IPS-NIHi7 (cell line): ENCODE measurements around the gene H3-3A.

Source experiments
- DNase-seq: peaks from one replicate; pipeline ENCODE4 v3.0.0; 2012; ENCODE audit warnings: mixed read lengths; ENCODE audit errors: extremely low spot score

The H3-3A gene

DNA sequence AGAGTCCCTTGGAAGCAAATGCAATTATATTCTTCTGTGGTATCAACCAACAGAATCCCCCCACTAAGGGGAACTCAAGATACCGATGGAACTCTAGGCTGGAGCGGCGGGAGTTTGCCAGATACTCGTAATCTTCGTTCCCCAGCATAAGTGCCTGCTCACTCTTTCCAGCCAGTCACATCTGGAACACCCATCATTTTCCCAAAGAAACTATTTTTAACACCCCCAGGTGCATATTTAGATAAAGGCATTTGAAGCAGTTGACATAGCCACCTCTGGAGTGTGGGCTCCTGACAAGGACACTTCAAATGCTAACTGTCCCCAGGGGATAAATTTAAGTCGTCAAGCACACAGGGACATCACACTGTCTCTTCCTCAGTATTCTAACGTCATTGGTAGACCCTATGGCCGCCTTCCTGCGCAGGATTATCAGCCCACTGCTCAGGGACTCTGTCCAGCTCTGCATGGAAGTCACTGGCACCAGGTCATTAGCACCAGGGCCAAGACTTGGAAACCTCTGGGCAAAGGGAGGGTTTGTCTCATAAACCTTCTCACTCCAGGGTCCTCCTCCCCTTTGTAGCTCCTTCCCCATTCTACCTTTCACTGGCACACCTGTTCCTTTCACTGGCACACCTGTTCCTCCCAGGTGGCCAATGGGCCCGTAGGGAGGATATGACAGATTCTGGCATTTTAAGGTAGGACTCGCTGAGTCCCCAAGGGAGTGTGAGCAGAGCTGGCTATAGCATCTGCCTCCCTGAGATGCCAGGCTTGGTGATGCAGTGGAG lies 48.8 kb downstream of the H3-3A start:
- DNase-seq: no peak

DNA sequence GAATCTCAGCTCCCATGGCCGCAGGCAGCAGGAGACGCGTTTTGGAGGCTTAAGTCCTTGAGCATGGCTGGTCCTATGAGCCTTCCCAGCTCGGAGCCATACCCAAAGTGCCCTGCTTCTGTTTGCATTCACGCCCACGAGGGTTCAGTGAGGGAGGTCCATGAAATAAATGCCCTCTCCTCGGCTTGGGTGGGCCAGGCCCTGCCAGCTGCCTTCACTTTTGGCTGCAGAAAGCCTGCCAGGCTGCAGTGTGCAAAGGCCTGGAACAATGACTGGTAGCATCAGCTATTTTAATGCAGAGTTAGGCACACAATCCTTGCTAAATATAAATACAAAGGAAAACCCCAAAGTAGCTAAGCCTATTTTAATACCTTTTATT lies 49.4 kb downstream of the H3-3A start:
- DNase-seq: no peak

DNA sequence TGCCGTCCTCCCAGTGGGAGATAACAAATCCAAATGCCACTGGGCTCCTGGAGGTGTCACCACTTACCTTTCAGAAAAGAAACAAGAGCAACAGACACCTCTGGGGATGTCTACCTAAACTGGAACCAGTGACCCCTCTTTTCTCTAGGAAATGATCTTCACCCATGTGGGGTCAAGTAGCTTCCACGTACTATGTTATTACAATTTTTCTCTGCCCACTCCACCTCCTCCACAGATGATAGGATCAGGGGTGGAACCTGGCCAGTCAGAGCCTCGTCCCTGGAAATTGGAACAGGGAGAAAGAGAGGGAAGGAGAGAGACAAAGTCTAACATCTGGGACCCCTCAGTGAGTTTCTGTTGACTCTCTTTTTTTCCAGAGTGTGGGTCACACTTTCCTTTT lies 50.1 kb downstream of the H3-3A start:
- DNase-seq: no peak

DNA sequence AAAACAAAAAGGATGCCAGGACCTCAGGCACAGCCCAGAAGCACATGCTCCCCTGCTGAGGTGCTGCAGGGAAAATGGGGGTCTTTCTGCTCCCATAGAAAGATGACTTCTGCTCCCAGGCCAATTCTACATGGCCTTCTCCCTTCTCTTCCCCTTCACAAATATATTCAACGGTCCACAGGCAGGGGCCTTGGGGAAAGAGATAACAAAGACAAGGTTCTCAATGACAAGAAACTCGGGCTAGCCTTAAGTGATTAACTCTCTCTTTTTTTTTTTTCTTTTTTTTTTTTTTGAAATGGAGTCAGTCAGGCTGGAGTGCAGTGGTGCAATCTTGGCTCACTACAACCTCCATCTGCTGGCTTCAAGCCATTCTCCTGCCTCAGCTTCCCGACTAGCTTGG lies 54.2 kb downstream of the H3-3A start:
- no peak for DNase-seq

DNA sequence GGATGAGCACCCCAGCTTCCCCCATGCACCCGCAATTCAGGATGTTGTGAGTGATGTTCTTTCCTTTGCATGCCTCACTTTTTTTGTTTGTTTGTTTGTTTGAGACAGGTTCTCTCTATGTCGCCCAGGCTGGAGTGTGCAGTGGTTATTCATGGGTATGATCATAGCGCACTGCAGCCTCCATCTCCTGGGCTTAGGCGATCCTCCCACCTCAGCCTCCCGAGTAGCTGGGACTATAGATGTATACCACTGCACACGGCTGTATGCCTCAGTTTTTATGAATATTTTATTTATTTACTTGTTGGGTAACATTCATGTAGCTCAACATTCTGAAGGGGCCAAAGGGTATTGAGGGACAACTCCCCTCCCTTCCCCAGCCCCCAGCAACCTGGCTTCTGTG lies 54.8 kb downstream of the H3-3A start:
- DNase-seq: no peak

DNA sequence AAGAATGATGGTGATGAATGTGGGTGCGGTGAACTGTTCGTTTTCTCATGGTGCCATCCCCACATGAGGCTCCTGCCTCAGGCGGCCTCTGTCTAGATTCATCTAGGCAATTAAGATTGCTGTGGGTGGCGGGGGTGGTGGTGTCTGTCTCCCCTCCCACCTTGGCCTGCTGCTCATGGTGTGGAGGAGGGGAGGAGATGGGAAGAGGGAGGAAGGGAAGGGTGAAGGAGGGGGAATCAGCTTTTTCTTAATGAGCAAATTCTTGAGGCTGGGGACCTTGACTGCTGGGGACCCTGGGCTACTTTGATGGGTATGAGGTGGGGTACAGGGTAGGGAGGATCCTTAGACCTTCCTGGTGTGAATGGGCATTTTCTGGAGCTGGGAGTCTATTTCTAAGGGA lies 55.8 kb downstream of the H3-3A start:
- no peak for DNase-seq

DNA sequence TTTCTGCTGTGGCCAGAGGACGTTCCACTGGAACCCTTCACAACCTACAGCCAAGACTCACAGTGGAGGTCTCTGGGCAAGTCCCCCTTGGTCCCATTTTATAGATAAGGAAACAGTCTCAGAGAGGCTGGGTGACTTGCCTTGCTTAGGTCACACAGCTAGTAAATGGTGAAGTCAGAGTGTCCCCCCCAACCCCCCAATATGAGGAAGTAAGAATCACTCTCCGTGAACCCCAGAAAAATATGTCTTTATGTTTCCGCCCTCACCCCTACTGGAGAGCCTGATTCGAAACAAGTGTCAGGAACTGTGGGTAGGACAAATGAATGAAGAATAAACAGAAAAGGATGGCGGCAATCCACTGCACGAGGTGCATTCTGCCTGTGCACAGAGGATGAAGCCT lies 56.7 kb downstream of the H3-3A start:
- no peak for DNase-seq

DNA sequence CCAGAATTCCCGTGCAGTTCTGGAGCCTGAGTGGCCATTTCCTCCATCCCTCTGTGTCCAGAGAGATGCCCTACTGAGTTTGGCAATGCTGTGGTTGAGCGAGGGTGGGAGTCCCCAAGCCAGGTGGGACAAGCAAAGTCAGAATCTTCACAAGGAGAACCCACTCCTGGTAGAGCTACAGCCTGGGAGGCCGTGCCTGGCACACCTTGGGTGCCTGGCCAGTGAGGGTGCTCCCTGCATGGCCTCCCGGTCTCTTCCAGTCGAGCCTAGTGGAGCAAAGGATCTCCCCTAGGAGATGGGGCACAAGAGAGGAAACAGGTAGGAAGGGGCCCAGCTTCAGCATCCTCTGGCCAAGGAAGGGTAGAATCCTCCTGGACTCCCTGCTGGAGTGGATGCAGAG lies 57.9 kb downstream of the H3-3A start:
- no peak for DNase-seq

DNA sequence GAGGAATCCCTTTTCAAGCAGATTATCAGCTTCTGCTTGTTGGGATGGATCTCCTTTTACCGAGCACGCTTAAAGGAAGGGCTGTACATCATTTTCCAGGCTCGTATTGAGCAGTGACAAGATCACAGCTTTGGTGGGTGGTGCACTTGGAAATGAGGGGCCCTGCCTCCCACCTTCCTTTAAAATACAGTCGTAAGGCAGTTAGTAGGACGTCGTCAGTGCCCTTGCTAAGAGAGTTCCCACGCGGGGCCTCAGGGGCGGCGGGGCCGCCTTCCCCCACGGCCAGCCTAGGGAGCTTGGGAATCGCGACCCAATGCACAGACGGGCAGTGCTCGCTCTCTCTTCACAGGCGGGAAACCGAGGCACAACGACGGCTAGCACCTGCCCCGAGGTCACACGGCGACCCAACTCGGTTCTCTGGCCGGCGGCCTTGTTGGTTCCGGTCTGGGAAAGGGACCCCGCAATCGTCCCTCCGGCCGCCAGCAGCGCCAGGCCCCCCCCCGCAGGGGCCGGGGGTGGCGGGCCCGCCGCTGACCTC lies 58.6 kb downstream of the H3-3A start:
- no peak for DNase-seq
